IMR-90 (cell line): ENCODE data around the gene POLRMT. TPM values are rescaled to one million over a fixed set of nuclear protein-coding genes. Genes with fewer than 3 reads are reported as not detected.

Source experiments
- ATAC-seq: fragments of 200-7000 bp; cut with Tn5 transposase; 2 replicates; pipeline ENCODE4 v1.9.1; 2020; ENCODE audit warnings: low read depth, mild to moderate bottlenecking, moderate library complexity
- BruUV-seq: library from RNA; stranded (reverse); fragments of 400-500 nt; replicated peaks from 2 replicates; lab custom pipeline; 2021; lab: Mats Ljungman, UMichigan
- CTCF ChIA-PET: fragments of 300-600 bp; formaldehyde crosslinking; extraction: SDS; loops from one replicate; lab custom pipeline; 2021; ENCODE audit warnings: antibody characterized with exemption; lab: Yijun Ruan, JAX
- POLR2A ChIA-PET: fragments of 300-600 bp; sonication (Branson Sonifier 250); formaldehyde crosslinking; loops from one replicate; lab custom pipeline; 2022; ENCODE audit warnings: antibody characterized with exemption; ENCODE audit not compliant: unreplicated experiment; lab: Charles Lee
- DNase-seq: peaks from one replicate; pipeline ENCODE4 v3.0.0; 2013
- H2AFZ ChIP-seq: replicated peaks from 2 replicates; pipeline ENCODE3; 2013; ENCODE audit warnings: low read length, mild to moderate bottlenecking; ENCODE audit not compliant: poor library complexity
- H2AK5ac ChIP-seq: 2 replicates; pipeline ENCODE4 v1.6.1; 2013; ENCODE audit warnings: low read depth, low read length, inconsistent platforms
- H2AK9ac ChIP-seq: replicated peaks from 2 replicates; pipeline ENCODE3; 2013; ENCODE audit warnings: mild to moderate bottlenecking, low read depth, low read length, moderate library complexity; ENCODE audit not compliant: poor library complexity
- H2BK120ac ChIP-seq: 2 replicates; pipeline ENCODE4 v1.6.1; 2013; ENCODE audit warnings: low read depth, low read length, inconsistent platforms
- H2BK15ac ChIP-seq: 3 replicates; pipeline ENCODE4 v1.6.1; 2013; ENCODE audit warnings: low read depth, low read length, inconsistent platforms
- H2BK20ac ChIP-seq: 2 replicates; pipeline ENCODE4 v1.6.1; 2013; ENCODE audit warnings: low read depth, mild to moderate bottlenecking, inconsistent platforms, low read length, moderate library complexity
- H2BK5ac ChIP-seq: 2 replicates; pipeline ENCODE4 v1.6.1; 2013; ENCODE audit warnings: mild to moderate bottlenecking, low read depth, low read length, inconsistent platforms; ENCODE audit not compliant: poor library complexity, severe bottlenecking
- H3K14ac ChIP-seq: replicated peaks from 2 replicates; pipeline ENCODE4 v1.6.1; 2013; ENCODE audit warnings: low read depth, low read length, inconsistent platforms
- H3K18ac ChIP-seq: 2 replicates; pipeline ENCODE4 v1.6.1; 2013; ENCODE audit warnings: low read depth, low read length, control low read depth
- H3K23ac ChIP-seq: 2 replicates; pipeline ENCODE4 v1.6.1; 2013; ENCODE audit warnings: low read depth, low read length, inconsistent platforms
- H3K27ac ChIP-seq: 2 replicates; pipeline ENCODE4 v1.5.1; 2013; ENCODE audit warnings: mild to moderate bottlenecking, control low read depth, low read length; ENCODE audit not compliant: insufficient read depth
- H3K27me3 ChIP-seq: 2 replicates; pipeline ENCODE4 v1.6.1; 2013; ENCODE audit warnings: low read length; ENCODE audit not compliant: control insufficient read depth, insufficient read depth
- H3K36me3 ChIP-seq: 2 replicates; pipeline ENCODE4 v1.6.1; 2013; ENCODE audit warnings: low read length, mixed read lengths; ENCODE audit not compliant: control insufficient read depth, insufficient read depth
- H3K4ac ChIP-seq: 2 replicates; pipeline ENCODE4 v1.6.1; 2013; ENCODE audit warnings: low read depth, low read length, inconsistent platforms
- H3K4me1 ChIP-seq: 2 replicates; pipeline ENCODE4 v1.6.1; 2013; ENCODE audit warnings: low read length, mixed read lengths; ENCODE audit not compliant: control insufficient read depth, insufficient read depth
- H3K4me2 ChIP-seq: 2 replicates; pipeline ENCODE4 v1.6.1; 2013; ENCODE audit warnings: low read depth, mild to moderate bottlenecking, control low read depth, low read length, moderate library complexity
- H3K4me3 ChIP-seq: 2 replicates; pipeline ENCODE4 v1.5.1; 2013; ENCODE audit warnings: low read depth, mild to moderate bottlenecking, control low read depth, low read length, moderate library complexity; ENCODE audit not compliant: insufficient read depth
- H3K56ac ChIP-seq: 2 replicates; pipeline ENCODE4 v1.6.1; 2013; ENCODE audit warnings: low read length, inconsistent platforms; ENCODE audit not compliant: insufficient read depth; ENCODE audit errors: extremely low read depth
- H3K79me1 ChIP-seq, 2 experiments: 2 replicates each; pipeline ENCODE4 v1.6.1; 2013; ENCODE audit warnings: low read length in 2 of 2, inconsistent platforms in 1 of 2, low read depth in 1 of 2
- H3K9ac ChIP-seq: 2 replicates; pipeline ENCODE4 v1.6.1; 2013; ENCODE audit warnings: low read depth, low read length, control low read depth
- H3K9me1 ChIP-seq: 2 replicates; pipeline ENCODE4 v1.6.1; 2013; ENCODE audit warnings: low read length, inconsistent platforms; ENCODE audit not compliant: insufficient read depth
- H3K9me3 ChIP-seq: 2 replicates; pipeline ENCODE4 v1.6.1; 2013; ENCODE audit warnings: low read length; ENCODE audit not compliant: control insufficient read depth, insufficient read depth
- H4K20me1 ChIP-seq: 2 replicates; pipeline ENCODE4 v1.6.1; 2013; ENCODE audit warnings: low read length, inconsistent platforms; ENCODE audit not compliant: insufficient read depth
- H4K5ac ChIP-seq: 2 replicates; pipeline ENCODE4 v1.6.1; 2013; ENCODE audit warnings: mild to moderate bottlenecking, low read depth, low read length, control low read depth
- H4K8ac ChIP-seq, 2 experiments: 2 replicates each; pipeline ENCODE4 v1.6.1; 2013; ENCODE audit warnings: low read depth in 2 of 2, low read length in 2 of 2, control low read depth in 1 of 2, inconsistent platforms in 1 of 2
- H4K91ac ChIP-seq: 2 replicates; pipeline ENCODE4 v1.6.1; 2013; ENCODE audit warnings: low read depth, low read length, inconsistent platforms; ENCODE audit not compliant: insufficient read depth
- BHLHE40 ChIP-seq: fragments of 150-350 bp; IDR thresholded peaks from 2 replicates; pipeline ENCODE4 v1.6.1; 2016; ENCODE audit warnings: mild to moderate bottlenecking, low read depth, low read length
- CEBPB ChIP-seq: IDR thresholded peaks from 2 replicates; pipeline ENCODE4 v1.6.1; 2012; ENCODE audit warnings: low read depth, low read length, improper control_type of control experiment
- CHD1 ChIP-seq: IDR thresholded peaks from 2 replicates; pipeline ENCODE4 v1.6.1; 2012; ENCODE audit warnings: low read depth, low read length, improper control_type of control experiment
- CTCF ChIP-seq: conservative IDR thresholded peaks from 2 replicates; pipeline ENCODE4 v1.5.1; 2012; ENCODE audit warnings: mild to moderate bottlenecking, low read depth, low read length, improper control_type of control experiment
- FOS ChIP-seq: fragments of 150-350 bp; IDR thresholded peaks from 2 replicates; pipeline ENCODE4 v1.6.1; 2016; ENCODE audit warnings: low read depth, low read length
- MAFK ChIP-seq: IDR thresholded peaks from 2 replicates; pipeline ENCODE4 v1.6.1; 2012; ENCODE audit warnings: low read depth, low read length, improper control_type of control experiment
- MAZ ChIP-seq: IDR thresholded peaks from 2 replicates; pipeline ENCODE4 v1.6.1; 2012; ENCODE audit warnings: low read depth, mild to moderate bottlenecking, low read length, improper control_type of control experiment, moderate library complexity, borderline replicate concordance
- MXI1 ChIP-seq: IDR thresholded peaks from 2 replicates; pipeline ENCODE4 v1.6.1; 2012; ENCODE audit warnings: low read depth, mild to moderate bottlenecking, low read length, moderate library complexity, borderline replicate concordance
- NFE2L2 ChIP-seq: fragments of 150-350 bp; IDR thresholded peaks from 2 replicates; pipeline ENCODE4 v1.6.1; 2016; ENCODE audit warnings: low read depth, mild to moderate bottlenecking, low read length
- POLR2A ChIP-seq: IDR thresholded peaks from 2 replicates; pipeline ENCODE4 v1.6.1; 2012; ENCODE audit warnings: mild to moderate bottlenecking, low read depth, low read length
- RAD21 ChIP-seq: IDR thresholded peaks from 2 replicates; pipeline ENCODE4 v1.6.1; 2012; ENCODE audit warnings: low read length, improper control_type of control experiment
- RCOR1 ChIP-seq: IDR thresholded peaks from 2 replicates; pipeline ENCODE4 v1.6.1; 2012; ENCODE audit warnings: mild to moderate bottlenecking, low read length, improper control_type of control experiment; ENCODE audit not compliant: insufficient replicate concordance
- RFX5 ChIP-seq: IDR thresholded peaks from 2 replicates; pipeline ENCODE4 v1.8.0; 2012; ENCODE audit warnings: low read depth, mild to moderate bottlenecking, low read length, moderate library complexity
- SMC3 ChIP-seq: fragments of 150-350 bp; IDR thresholded peaks from 2 replicates; pipeline ENCODE4 v1.6.1; 2016; ENCODE audit warnings: low read depth, mild to moderate bottlenecking, antibody characterized with exemption, low read length, moderate library complexity
- WGBS, 2 experiments: methylation state at CpG; one replicate each; pipeline versions ENCODE4 v1.1.5 to v1.1.7; 2013; ENCODE audit warnings: missing lambda C conversion rate in 2 of 2; ENCODE audit not compliant: insufficient read length in 1 of 2; ENCODE audit errors: extremely low coverage in 2 of 2; 5-methylcytosine and 5-hydroxymethylcytosine counted together
- dilution Hi-C: fragments of 300-500 bp; cut with HindIII; formaldehyde crosslinking; loops from one replicate; pipeline ENCODE4 v1.14.3; 2018; ENCODE audit warnings: low sequenced_read_pairs; ENCODE audit not compliant: unreplicated experiment
- in situ Hi-C: fragments of 300-500 bp; cut with MboI; formaldehyde crosslinking; loops from 3 replicates; pipeline ENCODE4 v1.14.3; 2019; ENCODE audit warnings: low sequenced_read_pairs, inconsistent platforms, mixed read lengths
- intact Hi-C: fragments of 100-400 bp; cut with micrococcal nuclease; formaldehyde crosslinking; loops from 2 replicates; pipeline ENCODE4 v1.10.0; 2022
- polyA plus RNA-seq, 3 experiments: library from polyadenylated mRNA; depleted of rRNA; stranded (reverse); fragments of >200 nt; gene quantifications; 2 replicates each; pipeline ENCODE4 v1.2.3, GENCODE V29; 2012; ENCODE audit warnings: low replicate concordance in 1 of 3
- total RNA-seq: library from RNA; depleted of rRNA; stranded (reverse); fragments of >200 nt; gene quantifications from 2 replicates; pipeline ENCODE4 v1.2.3, GENCODE V29; 2012
- TF ChIP-seq, protein P1 (sequence below): fragments of 150-350 bp; IDR thresholded peaks from 2 replicates; pipeline ENCODE4 v1.6.1; 2016; ENCODE audit warnings: low read depth, mild to moderate bottlenecking, low read length, moderate library complexity, borderline replicate concordance

Gene POLRMT
- total and polyA plus RNA-seq, 2 of the 4 experiments (the other 2 are of a cell fraction): 9.9 to 29.6 TPM

DNA sequence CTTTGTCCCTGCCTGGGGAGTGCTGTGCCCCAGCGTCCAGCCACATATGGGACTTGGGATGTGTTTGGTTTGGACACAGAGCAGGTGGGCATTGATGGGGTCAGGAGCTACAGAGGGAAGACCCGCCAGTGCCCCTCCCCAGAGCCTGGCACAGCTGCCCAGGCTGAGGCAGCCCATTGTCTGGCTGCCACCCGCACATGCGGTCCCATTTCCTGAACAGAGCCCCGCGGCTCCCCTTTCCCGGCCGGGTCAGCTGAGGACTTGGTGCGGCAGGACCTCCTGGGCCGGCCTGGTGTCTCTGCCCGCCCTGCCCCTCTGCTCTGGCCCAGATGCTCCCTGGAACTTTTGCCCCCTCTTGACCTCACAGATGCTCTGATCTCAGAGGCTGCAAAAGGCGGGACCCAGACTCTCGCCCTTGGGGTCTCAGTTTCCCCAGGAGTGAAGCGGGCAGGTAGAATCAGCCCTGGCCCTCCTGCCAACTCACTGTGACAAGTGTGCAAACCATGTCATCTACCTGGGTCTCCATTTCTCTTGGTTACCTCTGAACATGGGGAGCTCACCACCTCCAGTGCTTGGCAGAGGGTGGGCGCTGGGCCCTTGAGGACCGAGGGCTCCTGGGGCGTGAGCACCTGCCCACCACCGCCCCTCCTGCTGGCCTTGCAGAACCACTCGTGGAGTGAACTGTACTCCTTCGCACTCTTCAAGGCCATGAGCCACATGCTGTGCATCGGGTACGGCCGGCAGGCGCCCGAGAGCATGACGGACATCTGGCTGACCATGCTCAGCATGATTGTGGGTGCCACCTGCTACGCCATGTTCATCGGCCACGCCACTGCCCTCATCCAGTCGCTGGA is 25.8 kb downstream of the POLRMT start:
- no peak overlapping the region for H2BK15ac ChIP-seq
- no peak overlapping the region for H4K5ac ChIP-seq
- no peak overlapping the region for H3K4me3 ChIP-seq
- no peak overlapping the region for H3K4me2 ChIP-seq
- no peaks in the 10 kb centered on the region for H3K79me1 ChIP-seq
- no peak overlapping the region for H3K14ac ChIP-seq
- no peaks in the 10 kb centered on the region for H3K9me3 ChIP-seq
- CTCF ChIA-PET: no interaction called here
- whole genome bisulfite sequencing, 2 experiments: 85% methylated on average over 18 of the region's 30 CpGs; no CpG with 5 or more reads in 1 of the 2 experiments
- H2AFZ ChIP-seq: no peak overlapping the region
- H3K27ac ChIP-seq: no peak overlapping the region
- DNase-seq (no peak), ATAC-seq (no peak)
- no peak overlapping the region for H3K18ac ChIP-seq
- H3K9me1 ChIP-seq: peaks cover 7% of the 10 kb centered on the region
- no peak overlapping the region for H3K4ac ChIP-seq
- no peak overlapping the region for H4K8ac ChIP-seq
- no peaks in the 10 kb centered on the region for H3K36me3 ChIP-seq
- H3K23ac ChIP-seq: no peak overlapping the region
- no TSS peak for BruUV-seq
- H3K9ac ChIP-seq: no peak overlapping the region
- in situ Hi-C loops: no loop called here
- intact Hi-C loops: no loop called here
- dilution Hi-C loops: no loop called here
- H3K56ac ChIP-seq: no peak overlapping the region
- no peak overlapping the region for H2AK9ac ChIP-seq
- peaks cover 10% of the 10 kb centered on the region for H3K4me1 ChIP-seq
- no peak overlapping the region for H2BK5ac ChIP-seq
- H4K91ac ChIP-seq: no peak overlapping the region
- no peak overlapping the region for H2BK20ac ChIP-seq
- peaks cover 12% of the 10 kb centered on the region for H4K20me1 ChIP-seq
- no peak overlapping the region for H2AK5ac ChIP-seq
- no peaks in the 10 kb centered on the region for H3K27me3 ChIP-seq
- POLR2A ChIA-PET: no interaction called here
- no peak overlapping the region for H2BK120ac ChIP-seq
- TF ChIP-seq SMC3 (no peak), MAFK (no peak), MAZ (no peak), RAD21 (no peak), RCOR1 (no peak), POLR2A (no peak), FOS (no peak), CEBPB (no peak), CHD1 (no peak), BHLHE40 (no peak), NFE2L2 (no peak), CTCF (no peak), RFX5 (no peak), MXI1 (no peak)
- TF ChIP-seq, protein P1, sequence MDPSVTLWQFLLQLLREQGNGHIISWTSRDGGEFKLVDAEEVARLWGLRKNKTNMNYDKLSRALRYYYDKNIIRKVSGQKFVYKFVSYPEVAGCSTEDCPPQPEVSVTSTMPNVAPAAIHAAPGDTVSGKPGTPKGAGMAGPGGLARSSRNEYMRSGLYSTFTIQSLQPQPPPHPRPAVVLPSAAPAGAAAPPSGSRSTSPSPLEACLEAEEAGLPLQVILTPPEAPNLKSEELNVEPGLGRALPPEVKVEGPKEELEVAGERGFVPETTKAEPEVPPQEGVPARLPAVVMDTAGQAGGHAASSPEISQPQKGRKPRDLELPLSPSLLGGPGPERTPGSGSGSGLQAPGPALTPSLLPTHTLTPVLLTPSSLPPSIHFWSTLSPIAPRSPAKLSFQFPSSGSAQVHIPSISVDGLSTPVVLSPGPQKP: no peak
